OCI-LY3 (cell line): Measurements from ENCODE around the gene RNF112.

ENCODE experiments used
- H2AFZ ChIP-seq: fragments of 200-600, 300-600 bp; shearing (Covaris generic); 2 replicates; pipeline ENCODE4 v1.6.0; 2014; ENCODE audit warnings: antibody characterized with exemption, low read depth, low read length
- H3K27ac ChIP-seq: fragments of 200-600, 300-600 bp; sonication (generic); 2 replicates; pipeline ENCODE4 v1.5.1; 2014; ENCODE audit warnings: mild to moderate bottlenecking, low read length, moderate library complexity, mixed read lengths
- H3K27me3 ChIP-seq: fragments of 200-600, 300-600 bp; sonication (generic); 2 replicates; pipeline ENCODE4 v1.6.1; 2014; ENCODE audit warnings: low read depth, low read length, mixed read lengths
- H3K36me3 ChIP-seq: fragments of 200-600, 300-600 bp; sonication (generic); replicated peaks from 2 replicates; pipeline ENCODE3; 2014; ENCODE audit warnings: low read depth, low read length, mixed read lengths
- H3K4me1 ChIP-seq: fragments of 300-600, 200-600 bp; sonication (generic); 2 replicates; pipeline ENCODE4 v1.6.1; 2014; ENCODE audit warnings: low read length, mixed read lengths
- H3K4me2 ChIP-seq: fragments of 200-600, 300-600 bp; sonication (generic); 2 replicates; pipeline ENCODE4 v1.6.1; 2014; ENCODE audit warnings: low read length, mixed read lengths
- H3K4me3 ChIP-seq: fragments of 300-600, 200-600 bp; sonication (generic); 2 replicates; pipeline ENCODE4 v1.5.1; 2014; ENCODE audit warnings: antibody characterized with exemption, mild to moderate bottlenecking, low read length, moderate library complexity
- H3K79me2 ChIP-seq: fragments of 300-600, 200-600 bp; shearing (Covaris generic); 2 replicates; pipeline ENCODE4 v1.6.1; 2014; ENCODE audit warnings: mild to moderate bottlenecking, low read length, mixed read lengths
- H3K9ac ChIP-seq: fragments of 300-600, 200-600 bp; shearing (Covaris generic); 2 replicates; pipeline ENCODE4 v1.6.0; 2014; ENCODE audit warnings: mild to moderate bottlenecking, low read length, moderate library complexity
- H3K9me3 ChIP-seq: fragments of 200-600, 300-600 bp; shearing (Covaris generic); 2 replicates; pipeline ENCODE4 v1.6.1; 2014; ENCODE audit warnings: low read length, mixed read lengths; ENCODE audit not compliant: insufficient read depth
- H4K20me1 ChIP-seq: fragments of 200-600, 300-600 bp; sonication (generic); 2 replicates; pipeline ENCODE4 v1.6.1; 2016; ENCODE audit warnings: low read length, mixed read lengths; ENCODE audit not compliant: insufficient read depth
- EZH2phosphoT487 ChIP-seq: fragments of 200-600 bp; shearing (Covaris generic); IDR thresholded peaks from 2 replicates; pipeline ENCODE4 v1.6.1; 2018; ENCODE audit warnings: antibody characterized with exemption, mixed run types, low read depth
- TF ChIP-seq, protein P1 (sequence below): fragments of 200-600, 300-600 bp; sonication (generic); IDR thresholded peaks from 2 replicates; pipeline ENCODE4 v1.5.1; 2014; ENCODE audit warnings: antibody characterized with exemption, low read length, low read depth

Gene RNF112

GRCh38 chr17:19372439-19372838, 38.6 kb upstream of the RNF112 start:
- no peak overlapping the region for H3K4me2 ChIP-seq
- TF ChIP-seq, protein P1, sequence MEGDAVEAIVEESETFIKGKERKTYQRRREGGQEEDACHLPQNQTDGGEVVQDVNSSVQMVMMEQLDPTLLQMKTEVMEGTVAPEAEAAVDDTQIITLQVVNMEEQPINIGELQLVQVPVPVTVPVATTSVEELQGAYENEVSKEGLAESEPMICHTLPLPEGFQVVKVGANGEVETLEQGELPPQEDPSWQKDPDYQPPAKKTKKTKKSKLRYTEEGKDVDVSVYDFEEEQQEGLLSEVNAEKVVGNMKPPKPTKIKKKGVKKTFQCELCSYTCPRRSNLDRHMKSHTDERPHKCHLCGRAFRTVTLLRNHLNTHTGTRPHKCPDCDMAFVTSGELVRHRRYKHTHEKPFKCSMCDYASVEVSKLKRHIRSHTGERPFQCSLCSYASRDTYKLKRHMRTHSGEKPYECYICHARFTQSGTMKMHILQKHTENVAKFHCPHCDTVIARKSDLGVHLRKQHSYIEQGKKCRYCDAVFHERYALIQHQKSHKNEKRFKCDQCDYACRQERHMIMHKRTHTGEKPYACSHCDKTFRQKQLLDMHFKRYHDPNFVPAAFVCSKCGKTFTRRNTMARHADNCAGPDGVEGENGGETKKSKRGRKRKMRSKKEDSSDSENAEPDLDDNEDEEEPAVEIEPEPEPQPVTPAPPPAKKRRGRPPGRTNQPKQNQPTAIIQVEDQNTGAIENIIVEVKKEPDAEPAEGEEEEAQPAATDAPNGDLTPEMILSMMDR: no peak
- no peak for TF ChIP-seq EZH2phosphoT487

GRCh38 chr17:19372866-19373504, 38.0 kb upstream of the RNF112 start:
- H2AFZ ChIP-seq: no peak overlapping the region
- no peak for TF ChIP-seq EZH2phosphoT487
- 0 out of 2 replicates have a peak, but pooled peaks cover 2% of the 10 kb centered on the region for H3K4me1 ChIP-seq

More at GRCh38 chr17:19372439-19372838, 38.6 kb upstream of the RNF112 start:
- Histone ChIP-seq H4K20me1 (no peaks in the 10 kb centered on the region), H3K4me1 (0 out of 2 replicates have a peak, but pooled peaks cover 2% of the 10 kb centered on the region), H3K9ac (no peak overlapping the region), H3K27ac (no peak overlapping the region), H2AFZ (no peak overlapping the region), H3K36me3 (no peaks in the 10 kb centered on the region), H3K27me3 (no peaks in the 10 kb centered on the region), H3K4me3 (no peak overlapping the region), H3K79me2 (no peaks in the 10 kb centered on the region), H3K9me3 (no peaks in the 10 kb centered on the region)

DNA sequence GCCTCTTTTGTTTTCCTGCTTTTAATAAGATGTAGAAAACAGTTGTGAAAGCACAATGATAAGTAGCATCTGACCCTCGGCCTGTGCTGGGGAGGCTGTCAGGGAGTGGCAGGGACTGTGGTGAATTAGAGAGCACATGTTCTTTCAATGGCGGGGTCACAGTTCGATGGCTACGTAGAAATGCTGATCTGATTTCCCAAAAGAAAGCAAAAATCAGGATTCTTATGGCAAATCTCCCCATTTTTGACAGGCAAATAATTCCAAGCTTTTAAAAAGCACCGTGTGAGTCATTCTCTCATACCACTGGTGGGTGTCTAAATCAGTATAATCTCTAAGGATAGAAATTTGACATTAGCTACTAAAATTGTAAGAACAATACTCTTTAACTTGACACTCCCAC, 36.9 kb upstream of the RNF112 start:
- no peaks in the 10 kb centered on the region for H3K36me3 ChIP-seq
- H4K20me1 ChIP-seq: no peaks in the 10 kb centered on the region
- 0 out of 2 replicates have a peak, but pooled peaks cover 2% of the 10 kb centered on the region for H3K4me1 ChIP-seq
- H3K4me3 ChIP-seq: no peak overlapping the region
- H2AFZ ChIP-seq: no peak overlapping the region
- no peak overlapping the region for H3K27ac ChIP-seq
- no peaks in the 10 kb centered on the region for H3K27me3 ChIP-seq
- no peak overlapping the region for H3K9ac ChIP-seq
- H3K79me2 ChIP-seq: no peaks in the 10 kb centered on the region
- H3K9me3 ChIP-seq: no peaks in the 10 kb centered on the region
- TF ChIP-seq, protein P1: no peak
- TF ChIP-seq EZH2phosphoT487: no peak
- no peak overlapping the region for H3K4me2 ChIP-seq

More at GRCh38 chr17:19372866-19373504, 38.0 kb upstream of the RNF112 start:
- no peak overlapping the region for H3K4me2 ChIP-seq
- no peak overlapping the region for H3K4me3 ChIP-seq
- H3K27me3 ChIP-seq: no peaks in the 10 kb centered on the region
- H3K9ac ChIP-seq: no peak overlapping the region
- no peaks in the 10 kb centered on the region for H4K20me1 ChIP-seq
- H3K27ac ChIP-seq: no peak overlapping the region
- H3K36me3 ChIP-seq: no peaks in the 10 kb centered on the region
- no peaks in the 10 kb centered on the region for H3K79me2 ChIP-seq
- no peaks in the 10 kb centered on the region for H3K9me3 ChIP-seq

GRCh38 chr17:19375732-19376131, 35.3 kb upstream of the RNF112 start:
- Histone ChIP-seq H3K9ac (no peak overlapping the region), H3K4me1 (0 out of 2 replicates have a peak, but pooled peaks cover under 1% of the 10 kb centered on the region), H3K4me2 (no peak overlapping the region)

More at GRCh38 chr17:19375732-19376131, 35.3 kb upstream of the RNF112 start:
- Histone ChIP-seq H3K27ac (no peak overlapping the region), H3K79me2 (no peaks in the 10 kb centered on the region), H4K20me1 (no peaks in the 10 kb centered on the region), H3K4me3 (no peak overlapping the region), H2AFZ (no peak overlapping the region), H3K9me3 (no peaks in the 10 kb centered on the region), H3K36me3 (no peaks in the 10 kb centered on the region), H3K27me3 (no peaks in the 10 kb centered on the region)
- TF ChIP-seq EZH2phosphoT487: no peak
- TF ChIP-seq, protein P1: no peak
